Body of pancreas (tissue), 4 donors: Measurements from ENCODE around the gene DUSP12.
A peak's percentile ranks its signal among the peaks of the same experiment; 100 is the strongest.

Experiments
- CTCF ChIP-seq, 7 experiments: fragments of 450-650 bp in 4 of 7; fragments of 200-600 bp in 3 of 7; sonication (generic) in 3 of 7; IDR thresholded peaks; one replicate each; pipeline ENCODE4 v1.5.1; 2016 to 2019; ENCODE audit warnings: antibody characterized with exemption in 7 of 7
- POLR2A ChIP-seq, 3 donors: fragments of 450-650 bp; IDR thresholded peaks; one replicate each; pipeline ENCODE4 v1.6.1; 2016; ENCODE audit warnings: antibody characterized with exemption in 3 of 3, mild to moderate bottlenecking in 2 of 3

GRCh38 chr1:161727256-161727924, 22.2 kb upstream of the DUSP12 start:
- TF ChIP-seq CTCF (IDR thresholded peaks at IDR 0.05): no peak
- peak in 2 of 3 donors; percentile 57 to 64 for TF ChIP-seq POLR2A (IDR thresholded peaks at IDR 0.05)
